CD4-positive, alpha-beta T cell treated with Interleukin-12 subunit alpha and Interleukin-12 subunit beta, for 1 hour (primary cell): ENCODE results near the gene CHI3L1.

ENCODE experiments used
- DNase-seq: peaks from one replicate; pipeline ENCODE4 v3.0.0-alpha.2; 2020

CHI3L1 gene

DNA sequence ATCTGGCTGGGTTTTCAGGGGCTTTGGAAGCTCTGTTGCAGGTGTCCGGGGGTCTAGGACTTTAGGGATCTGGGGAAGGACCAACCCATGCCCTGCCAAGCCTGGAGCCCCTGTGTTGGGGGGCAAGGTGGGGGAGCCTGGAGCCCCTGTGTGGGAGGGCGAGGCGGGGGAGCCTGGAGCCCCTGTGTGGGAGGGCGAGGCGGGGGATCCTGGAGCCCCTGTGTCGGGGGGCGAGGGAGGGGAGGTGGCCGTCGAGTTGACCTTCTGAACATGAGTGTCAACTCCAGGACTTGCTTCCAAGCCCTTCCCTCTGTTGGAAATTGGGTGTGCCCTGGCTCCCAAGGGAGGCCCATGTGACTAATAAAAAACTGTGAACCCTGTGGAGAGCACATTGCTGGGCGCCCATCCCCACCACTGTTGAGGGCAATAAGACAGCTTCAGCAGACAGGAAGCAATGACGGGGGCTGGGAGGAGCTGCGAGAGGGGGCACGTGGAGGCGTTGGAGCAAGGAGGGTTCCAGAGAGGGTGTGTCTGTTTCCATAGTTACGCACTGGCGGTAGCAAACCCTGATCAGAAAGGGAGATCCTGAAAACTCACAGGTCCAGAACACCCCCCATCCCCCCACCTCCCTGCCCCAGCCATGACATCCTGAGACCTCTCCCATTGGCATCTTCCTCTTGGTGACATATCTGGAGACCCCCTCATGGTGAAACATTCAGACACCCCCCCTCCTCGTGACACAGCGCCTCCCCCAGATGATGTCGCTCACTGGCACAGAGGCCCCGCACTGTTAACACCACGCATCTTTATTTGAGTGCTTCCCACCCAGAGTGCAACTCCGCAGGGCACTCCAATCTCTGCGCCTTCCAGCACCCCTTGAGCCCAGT, 19.2 kb downstream of the CHI3L1 start:
- no peak for DNase-seq

DNA sequence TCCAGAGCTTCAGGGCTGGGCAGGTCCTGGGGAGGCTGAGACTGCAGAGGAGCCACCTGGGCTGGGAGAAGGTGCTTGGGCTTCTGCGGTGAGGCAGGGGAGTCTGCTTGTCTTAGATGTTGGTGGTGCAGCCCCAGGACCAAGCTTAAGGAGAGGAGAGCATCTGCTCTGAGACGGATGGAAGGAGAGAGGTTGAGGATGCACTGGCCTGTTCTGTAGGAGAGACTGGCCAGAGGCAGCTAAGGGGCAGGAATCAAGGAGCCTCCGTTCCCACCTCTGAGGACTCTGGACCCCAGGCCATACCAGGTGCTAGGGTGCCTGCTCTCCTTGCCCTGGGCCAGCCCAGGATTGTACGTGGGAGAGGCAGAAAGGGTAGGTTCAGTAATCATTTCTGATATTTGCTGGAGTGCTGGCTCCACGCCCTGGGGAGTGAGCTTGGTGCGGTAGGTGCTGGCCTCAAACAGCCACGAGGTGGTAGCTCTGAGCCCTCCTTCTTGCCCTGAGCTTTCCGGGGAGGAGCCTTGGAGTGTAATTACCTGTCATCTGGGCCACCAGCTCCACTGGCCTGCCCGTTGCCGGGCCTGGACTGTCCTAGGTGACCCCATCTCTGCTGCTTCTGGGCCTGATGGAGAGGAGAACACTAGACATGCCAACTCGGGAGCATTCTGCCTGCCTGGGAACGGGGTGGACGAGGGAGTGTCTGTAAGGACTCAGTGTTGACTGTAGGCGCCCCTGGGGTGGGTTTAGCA, 20.1 kb downstream of the CHI3L1 start:
- DNase-seq = no peak

DNA sequence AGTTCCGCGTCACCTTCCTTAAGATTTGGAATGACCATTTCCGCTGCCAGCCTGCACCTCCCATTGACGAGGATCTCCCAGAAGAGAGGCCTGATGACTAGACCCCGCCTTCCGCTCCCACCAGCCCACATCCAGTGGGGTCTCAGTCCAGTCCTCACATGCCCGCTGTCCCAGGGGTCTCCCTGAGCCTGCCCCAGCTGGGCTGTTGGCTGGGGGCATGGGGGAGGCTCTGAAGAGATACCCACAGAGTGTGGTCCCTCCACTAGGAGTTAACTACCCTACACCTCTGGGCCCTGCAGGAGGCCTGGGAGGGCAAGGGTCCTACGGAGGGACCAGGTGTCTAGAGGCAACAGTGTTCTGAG, 20.7 kb downstream of the CHI3L1 start:
- no peak for DNase-seq

DNA sequence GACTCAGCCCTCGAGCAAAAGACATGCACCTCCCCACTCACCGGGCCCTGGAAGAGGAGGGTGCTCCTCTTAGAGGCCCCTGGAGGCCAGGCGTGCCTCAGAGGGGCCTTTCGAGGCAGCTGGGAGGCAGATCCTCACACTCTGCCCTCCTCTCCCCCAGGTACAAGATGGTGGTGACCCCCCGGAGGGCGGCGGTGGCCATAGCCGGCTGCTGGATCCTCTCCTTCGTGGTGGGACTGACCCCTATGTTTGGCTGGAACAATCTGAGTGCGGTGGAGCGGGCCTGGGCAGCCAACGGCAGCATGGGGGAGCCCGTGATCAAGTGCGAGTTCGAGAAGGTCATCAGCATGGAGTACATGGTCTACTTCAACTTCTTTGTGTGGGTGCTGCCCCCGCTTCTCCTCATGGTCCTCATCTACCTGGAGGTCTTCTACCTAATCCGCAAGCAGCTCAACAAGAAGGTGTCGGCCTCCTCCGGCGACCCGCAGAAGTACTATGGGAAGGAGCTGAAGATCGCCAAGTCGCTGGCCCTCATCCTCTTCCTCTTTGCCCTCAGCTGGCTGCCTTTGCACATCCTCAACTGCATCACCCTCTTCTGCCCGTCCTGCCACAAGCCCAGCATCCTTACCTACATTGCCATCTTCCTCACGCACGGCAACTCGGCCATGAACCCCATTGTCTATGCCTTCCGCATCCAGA, 21.3 kb downstream of the CHI3L1 start:
- no peak for DNase-seq

- DNase-seq = no peak
Measured at GRCh38 chr1:203163891-203164635, 22.4 kb downstream of the CHI3L1 start.

DNA sequence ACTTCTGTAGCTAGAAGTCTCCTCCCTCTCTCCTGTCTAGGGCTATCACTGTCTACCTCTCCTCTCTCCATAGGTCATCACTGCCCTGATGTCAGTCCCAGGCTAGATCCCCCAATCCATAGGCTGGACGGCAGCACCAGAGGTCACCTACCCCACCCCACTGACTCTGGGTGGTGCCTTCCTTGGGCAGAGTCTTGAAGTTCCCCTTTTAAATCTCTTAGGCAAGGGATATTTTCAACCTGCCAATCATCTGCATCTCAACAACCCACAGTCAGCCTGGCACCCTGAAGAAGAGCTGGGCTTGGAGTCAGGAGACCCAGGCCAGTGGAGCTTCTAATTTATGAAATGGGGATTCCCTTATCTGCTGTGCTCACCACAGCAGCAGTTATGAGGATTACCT, 24.1 kb downstream of the CHI3L1 start:
- DNase-seq = no peak

DNA sequence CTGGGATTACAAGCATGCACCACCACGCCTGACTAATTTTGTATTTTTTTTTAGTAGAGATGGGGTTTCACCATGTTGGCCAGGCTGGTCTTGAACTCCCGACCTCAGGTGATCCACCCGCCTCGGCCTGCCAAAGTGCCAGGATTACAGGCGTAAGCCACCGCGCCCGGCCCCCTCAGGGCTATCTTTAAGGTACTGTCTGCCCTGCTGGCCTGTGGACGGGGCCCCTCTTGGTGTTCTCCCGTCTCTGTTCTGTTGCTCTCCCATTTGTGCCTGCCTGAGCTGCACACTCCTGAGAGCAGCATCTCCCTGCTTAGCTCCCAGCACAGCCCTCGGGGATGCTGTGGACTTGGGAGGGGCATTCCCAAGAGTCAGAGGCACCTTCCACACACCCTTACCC, 24.8 kb downstream of the CHI3L1 start:
- no peak for DNase-seq

DNA sequence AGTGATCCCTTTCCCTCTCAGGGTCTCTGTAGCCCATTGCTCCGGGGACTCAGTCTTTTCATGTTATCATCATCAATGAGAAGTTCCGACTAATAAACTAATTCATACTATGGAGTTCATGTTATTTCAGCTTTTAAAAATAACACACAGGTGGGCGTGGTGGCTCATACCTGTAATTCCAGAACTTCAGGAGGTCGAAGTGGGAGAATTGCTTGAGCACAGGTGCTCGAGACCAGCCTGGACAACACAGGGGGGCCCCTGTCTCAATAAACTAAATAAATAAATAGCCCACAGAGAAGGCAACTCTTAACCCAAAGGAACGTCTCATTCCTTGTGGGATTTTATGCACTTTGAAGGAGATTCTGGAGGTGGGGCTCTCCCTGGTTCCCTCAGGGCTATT, 25.3 kb downstream of the CHI3L1 start:
- DNase-seq = no peak

DNA sequence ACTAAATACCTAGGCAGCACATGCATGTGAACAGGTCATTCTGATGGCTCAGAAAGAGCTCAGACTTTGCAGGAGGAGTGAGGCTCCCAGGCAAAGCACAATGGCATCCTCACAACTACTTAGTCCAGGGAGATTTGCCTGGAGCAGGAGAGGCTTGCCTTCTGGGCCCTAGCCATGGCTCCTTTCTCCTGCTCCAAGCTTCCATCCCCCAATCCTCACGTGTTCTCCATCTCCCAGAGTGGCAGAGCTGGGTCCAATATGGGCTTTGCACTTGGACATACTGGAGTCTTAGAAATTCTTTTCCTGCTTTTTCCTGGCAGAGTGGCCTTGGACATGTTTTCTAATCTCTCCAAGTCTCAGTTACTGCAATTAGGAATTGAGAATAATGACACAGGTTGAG, 26.7 kb downstream of the CHI3L1 start:
- no peak for DNase-seq

- no peak for DNase-seq
Measured at GRCh38 chr1:203158960-203159665, 27.4 kb downstream of the CHI3L1 start.

DNA sequence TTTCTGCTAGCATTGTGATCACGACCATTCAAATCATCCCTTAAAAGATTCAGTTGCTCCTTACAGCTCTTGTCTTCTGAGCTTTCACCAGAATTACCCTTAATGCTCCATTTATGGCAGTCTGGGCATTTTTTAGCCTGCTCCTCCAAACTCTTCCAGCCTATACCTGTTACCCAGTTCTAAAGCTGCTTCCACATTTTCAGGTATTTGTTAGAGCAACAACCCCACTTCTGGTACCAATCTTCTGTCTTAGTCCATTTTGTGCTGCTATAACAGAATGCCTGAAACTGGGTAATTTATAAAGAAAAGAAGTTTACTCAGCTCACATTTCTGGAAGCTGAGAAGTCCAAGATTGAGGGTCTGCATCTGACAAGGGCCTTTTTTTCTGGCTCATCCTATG, 28.1 kb downstream of the CHI3L1 start:
- DNase-seq = no peak

DNA sequence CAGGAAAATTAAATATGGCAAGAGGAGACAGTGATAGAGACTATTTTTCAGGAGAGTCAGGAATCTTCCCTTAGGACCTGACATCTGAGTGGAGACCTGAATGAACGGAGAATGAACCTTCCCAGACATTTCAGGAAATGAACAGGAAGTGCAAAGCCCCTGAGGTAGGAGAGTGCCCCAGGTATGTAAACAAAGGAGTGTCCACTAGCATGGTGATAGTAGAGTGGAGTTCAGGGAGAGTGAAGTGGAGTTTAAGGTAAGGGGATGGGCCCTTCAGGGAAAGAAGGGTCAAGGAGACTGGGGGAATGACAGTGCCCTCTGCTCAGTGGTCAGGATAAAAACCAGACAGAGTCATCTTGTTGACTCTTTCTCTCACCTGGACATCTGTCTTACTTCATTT, 30.2 kb downstream of the CHI3L1 start:
- DNase-seq = no peak

GRCh38 chr1:203153989-203154821, 32.3 kb downstream of the CHI3L1 start:
- no peak for DNase-seq

- no peak for DNase-seq
Measured at GRCh38 chr1:203153051-203153988, 33.2 kb downstream of the CHI3L1 start.

DNA sequence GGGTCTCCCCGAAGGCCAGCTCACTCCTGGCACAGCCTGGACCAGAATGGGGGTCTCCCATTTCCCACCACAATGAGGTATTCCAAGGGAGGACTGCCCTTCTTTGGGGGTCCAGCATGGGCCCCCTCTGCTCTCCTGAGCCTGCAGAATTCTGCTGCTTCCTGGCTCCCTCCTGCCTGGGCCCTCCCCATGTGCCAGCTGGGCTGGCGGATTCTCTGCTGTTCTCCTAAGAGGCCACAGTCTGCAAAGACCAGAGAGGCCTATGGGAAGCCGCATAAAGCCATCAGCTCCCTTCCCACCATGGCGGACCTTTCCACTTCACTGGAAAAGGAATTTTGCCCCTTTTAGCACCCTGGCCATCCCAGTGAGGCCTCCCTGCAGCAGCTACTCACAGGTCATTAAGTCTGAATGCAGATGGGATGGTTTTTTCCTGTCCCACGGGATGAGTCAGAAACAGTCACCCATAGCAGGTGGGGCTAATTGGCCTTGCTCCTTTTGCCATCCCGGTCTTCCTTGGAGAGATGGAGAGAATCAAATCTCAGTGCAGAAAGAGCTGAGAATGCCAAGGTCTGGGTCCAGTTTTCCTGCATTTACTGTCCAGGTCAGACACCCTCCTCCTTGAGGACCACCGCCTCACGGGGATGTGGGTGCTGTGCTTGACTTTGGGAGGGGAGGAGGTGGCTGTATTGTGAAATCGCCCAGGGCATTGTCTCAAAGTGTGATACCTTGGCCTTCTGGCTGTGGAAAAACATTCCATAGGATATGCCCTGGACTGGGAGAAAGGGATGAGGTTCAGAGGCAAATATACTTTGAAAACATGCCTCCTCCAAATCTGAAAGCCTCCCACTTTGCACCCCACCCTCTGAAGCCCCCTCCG, 34.1 kb downstream of the CHI3L1 start:
- DNase-seq = no peak

DNA sequence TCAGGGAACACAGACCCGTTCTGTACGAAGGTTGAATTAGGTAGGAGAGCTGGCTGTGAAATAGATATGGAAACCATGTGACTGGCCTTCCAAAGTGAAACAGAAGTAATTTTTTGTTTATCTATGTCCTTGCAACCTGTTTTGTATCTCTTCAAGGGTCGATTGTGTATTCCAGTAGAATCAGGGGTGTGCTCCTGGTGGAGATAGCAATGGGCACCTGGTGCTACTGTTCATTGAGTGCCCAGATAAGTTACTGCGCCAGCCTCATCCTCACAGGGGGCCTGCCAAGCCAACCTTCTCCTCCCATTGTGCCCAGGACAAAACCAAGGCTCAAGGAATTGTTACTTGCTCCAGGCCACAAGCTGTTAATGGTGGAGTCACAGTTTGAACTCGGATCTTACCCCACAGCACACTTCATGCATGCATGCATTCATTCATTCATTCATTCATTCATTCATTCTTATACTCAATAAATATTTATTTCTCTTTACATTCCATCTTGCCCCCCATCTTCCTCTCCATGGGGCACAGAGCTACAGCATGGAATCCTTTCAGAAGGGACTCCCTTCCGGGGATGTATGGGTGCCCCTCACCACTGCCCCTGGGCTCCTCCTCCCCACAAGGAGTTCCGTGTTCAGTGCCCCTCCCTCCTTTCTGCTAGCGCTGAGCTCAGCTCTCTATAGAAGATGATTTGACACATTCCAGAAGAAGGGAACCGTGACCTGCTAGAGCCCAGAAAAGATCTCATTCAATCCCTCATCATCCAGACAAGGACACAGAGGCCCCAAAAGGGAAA, 34.9 kb downstream of the CHI3L1 start:
- no peak for DNase-seq

DNA sequence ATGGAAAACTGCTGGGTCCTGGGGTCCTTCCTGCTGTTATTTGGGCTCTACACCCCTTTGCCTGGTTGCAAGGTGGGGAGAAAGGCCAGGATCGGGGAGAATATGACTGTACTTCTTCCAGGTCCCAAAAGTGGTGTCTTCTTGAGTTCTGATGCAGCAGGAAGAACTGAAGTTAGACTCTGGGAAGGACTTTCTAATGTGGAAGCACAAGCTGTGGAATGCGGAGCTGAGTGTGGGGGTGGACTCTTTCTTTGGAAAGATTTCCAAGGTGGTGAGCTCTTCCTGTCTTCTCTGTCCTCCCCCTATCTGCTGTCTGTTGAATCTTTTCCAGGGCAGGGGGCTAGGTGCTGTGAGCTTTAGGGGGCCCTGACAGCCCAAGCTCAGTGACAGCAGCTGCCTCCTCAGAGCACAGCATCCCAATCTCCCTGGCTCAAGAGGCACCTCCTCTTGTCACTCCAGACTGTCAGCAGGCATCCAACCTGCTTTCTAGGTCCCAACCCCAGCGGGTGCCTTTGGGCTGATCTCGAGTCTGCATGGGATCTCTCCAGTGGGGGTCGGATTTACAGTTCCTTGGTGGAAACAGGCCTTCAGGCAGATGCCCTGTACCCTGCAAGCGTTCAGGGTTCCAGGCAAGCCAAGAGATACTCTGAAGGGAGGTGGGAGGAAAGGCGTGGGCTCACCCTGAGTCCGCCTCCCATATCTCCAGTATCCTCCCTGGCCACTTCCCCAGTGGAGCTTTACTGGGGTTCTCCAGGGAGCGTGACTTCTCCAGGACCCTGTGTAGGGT, 35.8 kb downstream of the CHI3L1 start:
- no peak for DNase-seq
